Measurements from ENCODE around the gene NEDD4.

NEDD4 gene

DNA sequence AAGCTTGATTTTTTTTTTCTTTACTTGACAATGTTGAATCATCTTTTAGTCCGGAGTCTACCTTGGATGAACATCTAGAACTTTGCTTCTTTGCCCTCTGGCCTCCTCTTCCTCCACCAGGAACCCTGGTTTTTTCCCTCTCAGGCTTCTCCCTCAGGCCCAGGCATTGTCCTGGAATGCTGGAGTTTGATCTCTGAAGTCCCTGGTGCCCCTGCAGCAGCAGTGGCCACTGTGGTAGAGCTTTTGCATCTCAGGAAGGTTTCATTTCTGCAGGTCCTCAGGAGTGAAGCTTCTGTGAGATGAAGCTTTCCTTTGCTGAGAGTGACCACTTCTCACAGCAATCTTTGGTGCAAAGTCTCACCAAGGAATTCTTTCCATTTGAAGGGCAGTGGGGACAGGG, 39.0 kb upstream of the NEDD4 start:
- TF ChIP-seq TAF1 (IDR thresholded peaks at IDR 0.05; ENCODE audit: borderline replicate concordance, insufficient read depth, low read length) (no peak), REST (IDR thresholded peaks at IDR 0.05; ENCODE audit: insufficient read depth in 1 of 2, low read depth in 2 of 2, low read length in 2 of 2) (no peak), SIN3A (IDR thresholded peaks at IDR 0.05; ENCODE audit: borderline replicate concordance, insufficient read depth, low read length) (no peak), POLR2AphosphoS5 (IDR thresholded peaks at IDR 0.05; ENCODE audit: low read depth, low read length) (no peak), FOXP2 (optimal IDR thresholded peaks at IDR 0.05; ENCODE audit: borderline replicate concordance, extremely low read depth, extremely low read length, insufficient read depth) (no peak)

DNA sequence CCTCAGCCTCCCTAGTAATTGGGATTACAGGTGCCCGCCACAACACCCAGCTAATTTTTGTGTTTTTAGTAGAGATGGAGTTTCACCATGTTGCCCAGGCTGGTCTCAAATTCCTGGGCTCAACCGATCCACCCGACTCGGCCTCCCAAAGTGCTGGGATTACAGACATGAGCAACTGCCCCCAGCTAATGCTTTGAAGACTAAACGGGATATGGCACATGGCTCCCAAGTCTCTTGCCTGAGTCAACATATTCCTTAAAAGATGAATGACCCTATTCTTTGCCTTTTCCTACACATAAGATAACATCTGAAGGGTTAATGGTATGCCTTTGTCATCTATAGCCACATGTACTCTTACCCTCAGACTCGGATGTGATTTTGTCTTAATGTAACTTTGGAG, 38.4 kb upstream of the NEDD4 start:
- TF ChIP-seq TAF1 (IDR thresholded peaks at IDR 0.05; ENCODE audit: borderline replicate concordance, insufficient read depth, low read length) (no peak), SIN3A (IDR thresholded peaks at IDR 0.05; ENCODE audit: borderline replicate concordance, insufficient read depth, low read length) (no peak), REST (IDR thresholded peaks at IDR 0.05; ENCODE audit: insufficient read depth in 1 of 2, low read depth in 2 of 2, low read length in 2 of 2) (no peak), POLR2AphosphoS5 (IDR thresholded peaks at IDR 0.05; ENCODE audit: low read depth, low read length) (no peak), FOXP2 (optimal IDR thresholded peaks at IDR 0.05; ENCODE audit: borderline replicate concordance, extremely low read depth, extremely low read length, insufficient read depth) (no peak)

GRCh38 chr15:56031402-56031801, 38.0 kb upstream of the NEDD4 start:
- TF ChIP-seq REST (IDR thresholded peaks at IDR 0.05; ENCODE audit: insufficient read depth in 1 of 2, low read depth in 2 of 2, low read length in 2 of 2): no peak

GRCh38 chr15:56028430-56028829, 35.0 kb upstream of the NEDD4 start:
- TF ChIP-seq POLR2AphosphoS5 (IDR thresholded peaks at IDR 0.05; ENCODE audit: low read depth, low read length) (no peak), REST (IDR thresholded peaks at IDR 0.05; ENCODE audit: insufficient read depth in 1 of 2, low read depth in 2 of 2, low read length in 2 of 2) (no peak), SIN3A (IDR thresholded peaks at IDR 0.05; ENCODE audit: borderline replicate concordance, insufficient read depth, low read length) (no peak), FOXP2 (optimal IDR thresholded peaks at IDR 0.05; ENCODE audit: borderline replicate concordance, extremely low read depth, extremely low read length, insufficient read depth) (no peak), TAF1 (IDR thresholded peaks at IDR 0.05; ENCODE audit: borderline replicate concordance, insufficient read depth, low read length) (no peak)

GRCh38 chr15:56019819-56020486, 26.5 kb upstream of the NEDD4 start:
- TF ChIP-seq POLR2AphosphoS5 (IDR thresholded peaks at IDR 0.05; ENCODE audit: low read depth, low read length): no peak
- no peak for TF ChIP-seq FOXP2 (optimal IDR thresholded peaks at IDR 0.05; ENCODE audit: borderline replicate concordance, extremely low read depth, extremely low read length, insufficient read depth)
- TF ChIP-seq SIN3A (IDR thresholded peaks at IDR 0.05; ENCODE audit: borderline replicate concordance, insufficient read depth, low read length): no peak

Measured in PFSK-1 (cell line).